ENCODE measurements around the gene SPACA4. TPM values are rescaled to one million over a fixed set of nuclear protein-coding genes. Genes with fewer than 3 reads are reported as not detected.

The SPACA4 gene
- total and polyA plus RNA-seq, 9 of the 15 experiments (the other 6 are each of a cell fraction or from before 2014, with no cell fraction given), result not detected

DNA sequence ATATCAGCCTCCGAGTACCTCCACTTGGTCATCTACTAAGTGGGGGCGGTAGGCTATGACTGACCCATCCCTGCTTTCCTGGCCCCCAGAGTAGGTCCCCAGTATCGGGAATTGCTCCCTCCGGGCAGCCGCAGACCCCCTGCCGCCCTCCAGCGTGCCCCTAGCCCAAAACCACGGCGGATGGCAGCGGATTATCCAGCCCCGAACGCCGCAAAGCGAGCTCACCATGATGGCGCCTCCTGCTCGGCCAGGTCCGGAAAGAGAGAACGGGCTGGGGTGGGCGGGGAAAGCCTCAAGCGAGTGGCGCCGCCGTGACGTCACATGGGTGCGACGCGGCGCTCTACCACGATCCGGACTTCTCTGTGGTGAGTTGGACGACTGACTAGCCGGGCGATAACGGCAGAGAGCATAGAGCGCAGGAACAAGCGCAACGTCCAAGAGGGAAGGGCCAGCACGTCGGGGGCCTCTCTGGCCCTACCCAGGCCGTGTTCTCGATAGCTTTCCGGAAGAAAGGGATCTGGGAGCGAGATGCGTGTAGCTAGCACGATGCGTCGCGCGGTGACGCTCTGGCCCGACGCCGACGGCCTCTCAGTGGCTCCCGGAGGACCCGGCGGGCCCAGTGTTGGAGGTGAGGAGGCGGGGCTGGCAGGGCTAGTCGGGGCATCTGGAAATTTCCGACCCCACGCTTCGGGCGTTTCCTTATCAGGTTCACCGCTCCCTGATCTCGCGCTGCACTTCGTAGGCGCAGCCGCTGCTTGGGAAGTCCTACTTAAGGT lies 12.6 kb downstream of the SPACA4 start, which contains the start of the genes RPL18 and SPHK2 (continued):
- TF ChIP-seq MEF2A (IDR thresholded peaks at IDR 0.05; ENCODE audit: control insufficient read depth, low read depth, low read length) (0 out of 2 replicates have a peak, but pooled peaks have one; percentile 55), RNF219 (CRISPR knock-in tag; IDR thresholded peaks at IDR 0.05) (no peak), MXI1 (IDR thresholded peaks at IDR 0.05; ENCODE audit: low read depth, low read length) (no peak; the same call in 1 of the 2 replicates), TEAD4 (IDR thresholded peaks at IDR 0.05; ENCODE audit: low read length) (no peak), TEAD4 (CRISPR knock-in tag; IDR thresholded peaks at IDR 0.05; ENCODE audit: borderline replicate concordance) (no peak), ATF7 (IDR thresholded peaks at IDR 0.05) (peak; percentile 95), BDP1 (IDR thresholded peaks at IDR 0.05; ENCODE audit: insufficient read depth, insufficient read length) (no peak), IRF2 (CRISPR knock-in tag; IDR thresholded peaks at IDR 0.05) (no peak), MBD2 (IDR thresholded peaks at IDR 0.05; ENCODE audit: borderline replicate concordance, low read depth) (peak; percentile 93), STAT5A (IDR thresholded peaks at IDR 0.05; ENCODE audit: borderline replicate concordance, low read length) (no peak), POU5F1 (IDR thresholded peaks at IDR 0.05; ENCODE audit: borderline replicate concordance, low read depth, low read length, partially characterized antibody) (peak; percentile 59), TBL1XR1 (IDR thresholded peaks at IDR 0.05; ENCODE audit: low read length in 2 of 2) (peak; percentile 77 to 94; a peak in 3 of 4 replicates), RBBP5 (IDR thresholded peaks at IDR 0.05; ENCODE audit: borderline replicate concordance, insufficient read depth, low read length, poor library complexity, severe bottlenecking) (peak; percentile 99), NCOA4 (IDR thresholded peaks at IDR 0.05; ENCODE audit: partially characterized antibody) (peak; percentile 76)
- TF ChIP-seq, protein P1, sequence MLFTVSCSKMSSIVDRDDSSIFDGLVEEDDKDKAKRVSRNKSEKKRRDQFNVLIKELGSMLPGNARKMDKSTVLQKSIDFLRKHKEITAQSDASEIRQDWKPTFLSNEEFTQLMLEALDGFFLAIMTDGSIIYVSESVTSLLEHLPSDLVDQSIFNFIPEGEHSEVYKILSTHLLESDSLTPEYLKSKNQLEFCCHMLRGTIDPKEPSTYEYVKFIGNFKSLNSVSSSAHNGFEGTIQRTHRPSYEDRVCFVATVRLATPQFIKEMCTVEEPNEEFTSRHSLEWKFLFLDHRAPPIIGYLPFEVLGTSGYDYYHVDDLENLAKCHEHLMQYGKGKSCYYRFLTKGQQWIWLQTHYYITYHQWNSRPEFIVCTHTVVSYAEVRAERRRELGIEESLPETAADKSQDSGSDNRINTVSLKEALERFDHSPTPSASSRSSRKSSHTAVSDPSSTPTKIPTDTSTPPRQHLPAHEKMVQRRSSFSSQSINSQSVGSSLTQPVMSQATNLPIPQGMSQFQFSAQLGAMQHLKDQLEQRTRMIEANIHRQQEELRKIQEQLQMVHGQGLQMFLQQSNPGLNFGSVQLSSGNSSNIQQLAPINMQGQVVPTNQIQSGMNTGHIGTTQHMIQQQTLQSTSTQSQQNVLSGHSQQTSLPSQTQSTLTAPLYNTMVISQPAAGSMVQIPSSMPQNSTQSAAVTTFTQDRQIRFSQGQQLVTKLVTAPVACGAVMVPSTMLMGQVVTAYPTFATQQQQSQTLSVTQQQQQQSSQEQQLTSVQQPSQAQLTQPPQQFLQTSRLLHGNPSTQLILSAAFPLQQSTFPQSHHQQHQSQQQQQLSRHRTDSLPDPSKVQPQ (CRISPR knock-in tag; IDR thresholded peaks at IDR 0.05; ENCODE audit: borderline replicate concordance), result no peak
- TF ChIP-seq, protein P2, sequence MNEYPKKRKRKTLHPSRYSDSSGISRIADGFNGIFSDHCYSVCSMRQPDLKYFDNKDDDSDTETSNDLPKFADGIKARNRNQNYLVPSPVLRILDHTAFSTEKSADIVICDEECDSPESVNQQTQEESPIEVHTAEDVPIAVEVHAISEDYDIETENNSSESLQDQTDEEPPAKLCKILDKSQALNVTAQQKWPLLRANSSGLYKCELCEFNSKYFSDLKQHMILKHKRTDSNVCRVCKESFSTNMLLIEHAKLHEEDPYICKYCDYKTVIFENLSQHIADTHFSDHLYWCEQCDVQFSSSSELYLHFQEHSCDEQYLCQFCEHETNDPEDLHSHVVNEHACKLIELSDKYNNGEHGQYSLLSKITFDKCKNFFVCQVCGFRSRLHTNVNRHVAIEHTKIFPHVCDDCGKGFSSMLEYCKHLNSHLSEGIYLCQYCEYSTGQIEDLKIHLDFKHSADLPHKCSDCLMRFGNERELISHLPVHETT (CRISPR knock-in tag; conservative IDR thresholded peaks at IDR 0.05 in 1 of 2, IDR thresholded peaks at IDR 0.05 in 1 of 2), result peak in 1 of 2 experiments; percentile 99; a peak in 2 of 4 replicates
- TF ChIP-seq, protein P3, sequence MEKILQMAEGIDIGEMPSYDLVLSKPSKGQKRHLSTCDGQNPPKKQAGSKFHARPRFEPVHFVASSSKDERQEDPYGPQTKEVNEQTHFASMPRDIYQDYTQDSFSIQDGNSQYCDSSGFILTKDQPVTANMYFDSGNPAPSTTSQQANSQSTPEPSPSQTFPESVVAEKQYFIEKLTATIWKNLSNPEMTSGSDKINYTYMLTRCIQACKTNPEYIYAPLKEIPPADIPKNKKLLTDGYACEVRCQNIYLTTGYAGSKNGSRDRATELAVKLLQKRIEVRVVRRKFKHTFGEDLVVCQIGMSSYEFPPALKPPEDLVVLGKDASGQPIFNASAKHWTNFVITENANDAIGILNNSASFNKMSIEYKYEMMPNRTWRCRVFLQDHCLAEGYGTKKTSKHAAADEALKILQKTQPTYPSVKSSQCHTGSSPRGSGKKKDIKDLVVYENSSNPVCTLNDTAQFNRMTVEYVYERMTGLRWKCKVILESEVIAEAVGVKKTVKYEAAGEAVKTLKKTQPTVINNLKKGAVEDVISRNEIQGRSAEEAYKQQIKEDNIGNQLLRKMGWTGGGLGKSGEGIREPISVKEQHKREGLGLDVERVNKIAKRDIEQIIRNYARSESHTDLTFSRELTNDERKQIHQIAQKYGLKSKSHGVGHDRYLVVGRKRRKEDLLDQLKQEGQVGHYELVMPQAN (IDR thresholded peaks at IDR 0.05; ENCODE audit: borderline replicate concordance), result peak; percentile 88; the same call in 1 of the 2 replicates
